ENCODE measurements around the gene HAUS3.
A peak's percentile ranks its signal among the peaks of the same experiment; 100 is the strongest.
"Not testable (repeated sequence)": the region's sequence is repeated elsewhere in the genome, so short reads cannot be mapped to it uniquely, and the experiment has no call there.

The HAUS3 gene

DNA sequence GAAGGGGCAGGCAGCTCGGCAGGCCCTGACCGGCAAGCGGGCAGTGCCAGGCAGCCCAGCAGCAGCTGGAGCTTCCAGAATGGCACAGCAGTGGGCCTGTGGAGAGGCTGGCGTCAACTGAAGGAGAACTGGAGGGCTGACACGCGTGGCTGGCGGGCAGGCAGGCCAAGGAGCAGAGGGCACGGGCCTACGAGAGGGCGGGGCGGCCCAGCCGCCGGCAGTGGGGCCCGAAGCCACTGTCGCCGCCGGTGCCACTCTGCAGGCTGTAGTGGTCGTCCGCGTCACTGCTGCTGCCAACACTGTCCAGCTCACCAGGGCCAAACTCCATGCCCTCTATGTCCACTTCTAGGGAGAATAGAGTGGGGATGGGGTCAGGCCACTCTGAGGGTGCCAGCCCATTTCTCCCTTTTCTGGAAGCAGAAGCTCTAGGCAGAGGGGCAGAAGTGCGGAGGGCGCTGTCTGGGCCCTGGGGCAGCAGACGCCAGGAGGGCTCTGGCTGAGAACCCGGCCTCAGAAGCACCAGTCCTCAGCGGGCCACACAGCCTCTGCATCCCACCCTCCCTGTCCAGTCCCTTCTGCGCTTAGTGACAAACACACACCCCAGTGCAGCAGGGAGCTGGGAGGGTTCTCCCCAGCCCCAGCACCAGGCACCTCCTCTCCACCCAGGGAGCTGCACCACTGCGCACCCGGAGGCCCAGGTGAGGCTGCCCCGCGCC is 8.6 kb upstream of the HAUS3 start:
- no peak for DNase-seq

DNA sequence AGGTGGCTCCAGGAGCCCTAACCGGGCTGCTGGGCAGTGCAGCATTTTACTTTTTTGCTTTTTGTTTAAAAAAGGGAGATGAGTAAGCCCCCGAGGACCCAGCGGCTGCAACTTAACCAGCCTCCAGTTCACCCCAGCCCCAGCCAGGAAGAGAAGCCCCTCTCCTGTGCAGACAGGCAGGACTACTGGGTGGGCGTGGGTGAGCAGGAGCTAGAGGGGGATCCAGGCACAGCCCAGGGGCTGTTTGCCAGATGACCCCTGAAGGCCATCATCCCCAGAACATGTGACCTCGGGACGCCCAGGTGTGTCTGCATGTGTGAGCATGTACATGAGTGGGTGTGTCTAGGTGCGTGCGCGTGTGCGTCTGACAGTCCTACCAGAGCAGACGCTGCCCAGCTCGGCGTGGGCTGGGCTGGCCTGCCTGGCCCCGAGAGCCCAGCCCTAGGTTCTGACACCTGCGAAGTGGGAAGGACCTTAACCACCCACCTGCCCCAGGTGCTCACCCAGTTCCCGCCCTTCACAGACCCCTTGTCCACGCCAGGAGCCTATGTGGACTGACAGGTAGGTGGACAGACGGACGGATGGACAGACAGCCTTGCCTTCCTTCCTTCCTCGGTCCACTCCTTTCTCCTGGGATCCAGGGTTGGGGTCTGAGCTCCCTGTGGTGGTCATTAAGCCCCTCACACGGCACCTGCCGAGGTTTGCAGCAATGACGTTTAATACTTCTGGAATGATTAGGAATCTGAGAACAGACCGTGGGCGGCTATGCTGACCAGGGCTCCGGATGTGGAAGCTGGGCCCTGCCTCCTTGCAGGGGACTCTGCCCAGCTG is 7.8 kb upstream of the HAUS3 start:
- DNase-seq = peak; percentile 1

DNA sequence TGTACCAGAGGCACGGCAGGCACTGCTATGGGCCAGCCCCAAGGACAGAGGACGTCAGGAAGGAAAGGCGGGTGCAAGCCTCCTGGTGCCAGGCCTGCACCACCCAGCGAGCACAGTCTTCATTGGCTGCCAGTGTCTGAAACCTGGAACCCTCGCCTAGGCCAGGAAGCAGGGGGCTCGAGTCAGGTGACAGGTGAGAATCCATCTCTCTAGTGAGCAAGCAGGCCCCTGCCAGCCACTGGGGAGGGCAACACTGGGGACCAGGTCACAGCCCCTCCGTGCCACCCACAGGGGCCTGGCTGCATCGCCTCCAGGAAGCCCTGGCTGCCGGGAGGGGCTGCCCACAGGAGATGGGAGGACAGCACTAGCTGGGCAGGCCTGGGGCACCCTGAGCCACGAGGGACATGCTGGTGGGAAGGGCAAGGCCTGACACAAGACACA is 6.9 kb upstream of the HAUS3 start:
- no peak for DNase-seq

DNA sequence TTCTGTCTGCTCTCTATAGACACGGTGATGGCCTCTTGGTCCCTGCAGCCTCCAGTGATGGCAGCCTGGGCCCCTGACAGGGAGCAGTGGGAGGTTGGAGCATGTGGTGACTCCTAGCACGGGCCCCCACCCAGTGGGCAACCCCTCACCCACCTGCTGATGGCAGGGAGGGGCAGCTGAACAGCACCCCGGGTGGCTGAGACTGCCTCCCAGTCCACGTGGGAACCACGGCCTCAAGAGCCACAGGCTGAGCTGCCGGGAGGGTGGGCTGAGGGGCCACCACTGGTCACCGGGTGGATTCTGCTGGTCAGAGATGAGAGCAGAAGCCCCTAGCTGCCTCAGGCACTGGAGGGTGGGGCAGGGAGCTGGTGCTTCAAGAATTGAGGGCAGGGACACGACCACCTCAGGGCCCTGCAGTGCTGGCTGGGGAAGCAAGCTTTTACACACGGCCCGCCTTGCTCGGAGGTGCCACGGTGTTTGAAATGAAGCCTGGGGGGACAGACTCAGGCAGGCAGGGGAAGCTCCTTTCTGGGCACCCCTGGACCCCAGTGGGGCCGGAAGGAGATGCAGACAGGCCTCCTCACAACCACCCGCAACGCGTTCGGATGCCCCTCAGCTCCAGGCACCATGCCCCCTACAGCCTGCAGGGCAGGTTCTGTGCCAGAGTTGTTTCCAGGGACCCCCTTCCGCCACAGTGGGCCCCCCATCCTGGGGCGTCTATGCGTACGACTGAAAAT is 6.3 kb upstream of the HAUS3 start:
- no peak for DNase-seq

DNA sequence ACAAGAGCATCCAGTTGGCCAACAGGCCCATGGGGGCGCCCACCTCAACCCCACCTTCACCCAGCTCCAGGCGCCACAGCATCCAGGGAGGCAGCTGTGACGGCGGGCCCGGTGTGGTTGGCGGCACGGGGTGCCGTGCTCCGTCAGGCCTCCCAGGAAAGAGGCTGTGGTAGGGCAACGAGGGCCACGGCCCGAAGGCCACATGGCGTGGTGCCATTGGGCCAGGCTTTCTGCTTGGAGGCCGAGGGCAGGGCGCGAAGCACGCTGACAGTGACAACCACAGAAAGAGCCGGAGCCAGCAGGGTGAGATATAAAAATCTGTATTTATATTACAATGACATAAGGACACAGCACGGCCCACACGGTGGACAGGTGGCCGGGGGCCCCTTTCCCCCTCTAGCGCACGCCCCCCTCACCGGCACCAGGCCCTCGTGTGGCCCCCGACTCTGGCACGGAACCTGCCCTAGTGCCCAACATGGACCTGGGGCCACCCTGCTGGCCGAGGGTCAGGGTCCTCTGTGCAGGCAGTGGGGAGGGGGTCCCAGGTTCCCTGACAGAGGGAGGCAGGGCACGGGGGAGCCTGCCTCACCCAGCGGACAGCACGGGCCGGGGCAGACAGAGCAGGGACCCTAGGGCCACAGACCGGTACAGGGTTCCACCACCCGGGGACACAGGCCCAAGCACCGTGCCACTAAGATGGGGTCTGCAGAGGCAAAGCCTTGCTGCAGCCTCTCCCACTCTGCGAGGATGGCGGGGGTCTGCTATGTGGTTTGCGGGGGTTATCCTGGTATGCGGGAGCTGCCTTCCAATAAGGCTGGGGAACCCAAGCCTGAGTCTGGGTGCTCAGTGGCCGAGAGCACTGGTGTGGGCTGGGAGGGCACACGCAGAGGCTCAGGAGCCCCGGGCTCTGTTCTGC is 5.5 kb upstream of the HAUS3 start:
- no peak for DNase-seq

DNA sequence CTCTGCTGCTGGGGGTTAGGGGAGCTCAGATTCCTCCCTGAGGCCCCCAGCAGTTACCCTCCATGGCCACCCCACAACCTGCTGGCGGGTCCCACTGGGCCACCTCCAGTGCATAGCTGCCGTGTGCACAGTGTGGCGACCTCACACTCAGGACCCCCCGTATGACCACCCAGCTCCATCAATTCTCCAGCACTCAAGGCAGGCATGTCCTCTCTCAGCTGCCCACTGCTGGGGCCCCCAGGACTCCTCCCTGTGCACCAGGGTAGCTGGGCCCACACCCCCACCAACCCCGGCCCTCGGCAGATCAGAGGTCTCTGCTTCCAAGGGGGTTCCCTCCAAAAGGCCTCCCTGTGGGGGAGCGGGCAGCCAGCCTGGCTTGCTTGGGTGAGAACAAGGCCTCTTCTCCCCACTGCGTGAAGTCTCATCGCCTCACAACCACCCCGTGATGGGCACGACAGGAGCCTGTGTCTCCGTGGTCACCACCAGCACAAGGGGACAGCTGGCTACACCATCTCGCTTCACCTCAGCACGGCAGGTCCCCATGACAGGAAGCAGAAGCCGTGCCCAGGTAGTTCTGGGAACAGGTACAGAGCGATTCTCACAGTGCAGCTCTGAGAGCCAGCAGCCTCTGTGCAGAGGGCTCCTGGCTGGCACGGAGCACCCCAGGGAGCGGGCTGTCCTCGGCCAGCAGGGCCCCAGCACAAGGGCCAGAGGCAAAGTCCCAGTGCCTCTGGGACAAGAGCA is 4.6 kb upstream of the HAUS3 start:
- no peak for DNase-seq

DNA sequence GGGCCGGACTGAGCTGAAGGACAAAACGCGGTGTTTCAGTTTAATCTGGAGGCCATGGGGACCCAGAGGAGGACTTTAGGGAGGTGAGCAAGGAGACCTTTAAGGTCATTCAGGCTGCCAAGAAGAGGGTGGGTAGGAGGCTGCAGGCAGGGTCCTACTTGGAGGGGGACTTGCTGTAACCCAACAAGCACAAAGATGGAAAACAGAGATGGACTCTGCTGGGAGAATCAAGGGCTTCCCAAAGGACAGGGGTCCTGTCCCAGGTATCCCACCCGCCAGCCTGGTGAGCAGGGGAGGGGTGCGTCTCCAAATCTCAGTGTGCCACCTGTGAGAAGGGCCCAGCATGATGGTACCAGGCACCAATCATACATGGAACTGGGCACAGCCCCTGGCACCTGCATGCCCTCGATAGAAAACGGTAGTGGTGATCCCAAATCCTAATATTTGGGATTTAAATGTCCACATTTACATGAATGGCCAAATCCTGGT is 3.9 kb upstream of the HAUS3 start:
- DNase-seq = no peak

DNA sequence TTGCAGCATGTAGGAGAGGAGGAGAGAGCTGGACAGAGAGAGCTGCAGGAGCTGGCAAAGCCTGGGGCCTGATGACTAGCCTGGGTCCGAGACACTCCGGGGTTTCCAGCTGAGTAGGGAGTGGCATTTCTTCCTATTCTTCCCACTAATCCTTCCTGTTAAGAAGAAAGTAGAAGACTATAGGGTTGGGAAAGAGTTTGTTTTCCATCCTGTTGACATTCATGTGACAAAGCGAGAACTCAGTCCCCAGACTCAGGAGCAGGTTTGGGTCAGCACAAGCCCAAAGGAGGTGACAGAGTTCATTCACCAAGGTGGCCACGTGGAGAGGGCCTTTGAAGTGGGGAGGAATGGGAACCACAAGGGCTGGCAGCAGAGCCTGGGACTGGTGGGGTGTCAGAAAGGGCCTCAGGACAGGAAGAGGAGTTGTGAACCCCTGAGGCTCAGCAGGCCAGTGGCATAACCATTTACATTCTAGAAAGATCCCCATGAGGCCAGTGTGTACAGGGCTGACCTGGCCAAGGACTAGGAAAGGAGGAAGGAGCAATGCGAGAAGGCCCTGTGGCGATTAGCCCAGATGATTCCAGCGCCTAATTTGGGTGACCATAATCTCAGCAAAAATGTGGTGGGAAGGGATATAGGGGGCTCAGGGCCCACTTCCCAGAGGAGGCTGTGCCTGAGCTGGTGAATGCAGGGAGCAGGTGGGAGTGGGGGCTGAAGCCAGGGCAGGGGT is 3.3 kb upstream of the HAUS3 start:
- no peak for DNase-seq

DNA sequence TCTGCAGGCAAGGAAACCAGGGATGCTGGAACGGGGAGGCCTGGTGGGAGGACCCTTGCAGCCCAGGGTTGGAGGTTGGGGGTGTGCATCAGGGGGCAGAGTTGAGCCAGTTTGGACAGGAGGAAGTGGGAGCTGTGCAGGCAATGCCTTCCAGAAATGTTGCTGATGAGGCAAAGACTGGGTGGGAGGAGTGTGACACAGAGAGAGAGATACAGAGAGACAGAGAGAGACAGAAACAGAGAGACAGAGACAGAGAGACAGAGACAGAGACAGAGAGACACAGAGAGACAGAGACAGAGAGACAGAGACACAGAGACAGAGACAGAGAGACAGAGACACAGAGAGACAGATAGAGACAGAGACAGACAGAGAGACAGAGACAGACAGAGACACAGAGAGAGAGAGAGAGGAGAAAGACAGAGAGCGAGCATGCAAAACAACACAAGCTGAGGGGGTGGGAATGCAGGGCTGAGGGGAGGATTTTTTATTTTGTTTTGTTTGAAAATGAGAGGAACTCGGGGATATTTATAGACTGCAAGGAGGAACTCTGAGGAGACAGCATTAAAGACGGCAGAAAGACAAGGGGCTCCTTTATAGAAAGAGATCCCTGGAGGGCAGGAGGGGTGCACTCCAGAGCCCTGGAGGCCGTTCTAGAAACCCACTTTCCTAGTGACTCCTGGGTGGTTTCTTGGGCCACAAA is 1.9 kb upstream of the HAUS3 start:
- DNase-seq = no peak

DNA sequence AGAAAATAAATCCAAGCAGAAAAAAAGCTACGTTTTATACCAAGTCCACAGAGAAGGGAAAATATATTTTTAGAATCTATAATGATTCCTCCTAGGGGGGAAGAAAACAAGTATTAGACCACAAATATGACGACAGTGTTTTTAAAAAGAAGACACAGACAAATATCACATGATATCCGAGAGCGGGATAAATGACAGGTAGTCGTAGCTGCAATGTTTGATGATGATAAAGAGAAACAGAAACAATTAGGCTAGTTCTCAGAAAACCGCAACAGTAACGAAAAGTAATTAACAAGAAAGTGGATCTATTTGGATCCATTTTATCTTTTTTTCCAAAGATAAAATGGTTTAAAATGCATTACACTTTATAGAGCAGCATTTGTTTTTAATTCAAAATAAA is 918 bp downstream of the HAUS3 start:
- DNase-seq = no peak

DNA sequence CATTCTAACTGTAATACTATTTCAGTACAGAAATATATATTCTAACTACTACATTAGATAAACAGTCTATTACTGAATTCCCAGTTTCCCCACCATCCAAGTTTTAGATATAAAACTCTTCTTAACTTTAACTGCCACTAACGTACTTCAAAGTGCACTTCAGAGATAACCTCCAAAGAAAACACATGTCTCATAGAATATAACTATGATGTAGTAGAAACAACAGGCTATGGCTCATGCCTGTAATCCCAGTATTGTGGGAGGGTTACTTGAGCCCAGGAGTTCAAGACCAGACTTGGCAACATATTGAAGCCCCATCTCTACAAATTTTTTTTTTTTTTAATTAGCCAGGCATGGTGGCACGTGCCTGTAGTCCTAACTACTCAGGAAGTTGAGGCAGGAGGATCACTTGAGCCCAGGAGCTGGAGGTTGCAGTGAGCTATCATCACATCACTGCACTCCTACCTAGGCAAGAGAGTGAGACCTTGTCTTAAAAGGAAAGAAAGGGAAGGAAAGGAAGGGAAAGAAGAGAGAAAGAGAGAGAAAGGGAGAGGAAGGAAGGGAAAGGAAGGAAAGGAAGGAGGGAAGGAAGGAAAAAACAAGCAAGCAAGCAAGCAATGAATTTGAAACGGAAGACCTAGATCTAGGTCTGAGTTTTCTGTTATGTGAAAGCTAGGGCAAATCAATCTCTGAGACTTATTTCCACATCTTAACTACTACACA is 4.8 kb downstream of the HAUS3 start:
- DNase-seq = no peak

DNA sequence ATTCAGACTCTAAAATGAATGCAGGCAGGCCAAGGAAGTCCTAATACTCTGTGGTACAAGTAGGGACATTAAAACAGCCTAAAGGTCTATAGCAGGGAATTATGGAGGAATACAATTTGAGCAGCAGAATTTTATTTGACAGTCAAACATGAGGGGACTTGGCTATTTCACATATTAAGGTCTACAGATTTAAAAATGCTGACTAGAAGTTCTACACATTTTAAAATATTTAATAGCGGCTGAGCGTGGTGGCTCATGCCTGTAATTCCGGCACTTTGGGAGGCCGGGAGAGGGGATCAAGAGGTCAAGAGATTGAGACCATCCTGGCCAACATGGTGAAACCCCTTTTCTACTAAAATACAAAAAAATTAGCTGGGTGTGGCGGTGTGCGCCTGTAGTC is 10.8 kb downstream of the HAUS3 start:
- DNase-seq = no peak

DNA sequence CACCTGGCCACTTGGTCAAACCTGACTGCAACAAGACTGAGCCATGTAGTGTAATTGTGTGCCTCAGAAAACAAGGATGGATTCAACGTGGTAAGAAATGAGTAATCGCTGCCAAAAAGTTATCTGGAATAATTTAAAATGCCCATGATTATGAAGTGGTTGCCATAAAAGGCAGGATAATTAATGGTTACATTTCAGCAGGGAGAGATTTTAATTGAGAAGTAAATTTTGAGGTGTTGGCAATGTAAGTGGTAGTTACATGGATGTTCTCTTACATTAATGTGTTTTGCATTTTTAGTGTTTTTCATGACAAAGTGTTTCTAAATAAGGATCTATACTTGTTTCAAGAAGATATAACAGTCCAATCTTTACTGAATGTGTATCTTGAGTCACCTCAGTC is 15.7 kb downstream of the HAUS3 start:
- DNase-seq = no peak

DNA sequence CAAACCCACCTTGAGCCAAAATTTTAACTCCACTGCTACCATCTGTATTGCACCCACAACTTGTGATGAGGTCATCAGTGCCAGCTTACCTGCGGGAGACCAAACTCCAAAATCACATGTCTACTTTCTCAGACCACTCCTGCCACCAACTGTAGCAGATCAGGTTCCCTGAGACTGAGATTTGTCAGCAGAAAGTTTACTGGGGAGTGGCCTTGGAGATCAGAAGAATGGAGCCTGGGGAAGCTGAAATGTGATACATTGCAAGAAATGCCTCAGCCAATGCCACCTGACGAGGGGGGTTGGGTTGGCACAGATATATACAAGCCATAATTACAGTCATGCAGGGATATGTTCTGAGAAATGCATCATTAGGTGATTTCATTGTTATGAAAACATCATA is 19.1 kb downstream of the HAUS3 start:
- no peak for DNase-seq

DNA sequence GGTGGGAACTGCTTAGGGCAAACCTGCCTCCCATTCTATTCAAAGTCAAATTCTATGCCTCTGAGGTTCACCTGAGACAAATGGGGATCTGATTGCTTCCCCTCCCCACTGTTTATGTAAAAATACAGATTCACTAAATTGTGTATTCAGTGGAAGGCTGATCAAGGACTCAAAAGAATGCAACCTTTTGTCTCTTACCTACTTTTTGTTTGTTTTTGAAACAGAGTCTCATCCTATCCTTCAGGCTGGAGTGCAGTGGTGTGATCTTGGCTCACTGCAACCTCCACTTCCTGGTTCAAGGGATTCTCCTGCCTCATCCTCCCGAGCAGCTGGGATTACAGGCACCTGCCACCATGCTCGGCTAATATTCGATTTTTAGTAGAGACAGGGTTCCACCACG is 20.5 kb downstream of the HAUS3 start:
- DNase-seq = not testable (repeated sequence)

DNA sequence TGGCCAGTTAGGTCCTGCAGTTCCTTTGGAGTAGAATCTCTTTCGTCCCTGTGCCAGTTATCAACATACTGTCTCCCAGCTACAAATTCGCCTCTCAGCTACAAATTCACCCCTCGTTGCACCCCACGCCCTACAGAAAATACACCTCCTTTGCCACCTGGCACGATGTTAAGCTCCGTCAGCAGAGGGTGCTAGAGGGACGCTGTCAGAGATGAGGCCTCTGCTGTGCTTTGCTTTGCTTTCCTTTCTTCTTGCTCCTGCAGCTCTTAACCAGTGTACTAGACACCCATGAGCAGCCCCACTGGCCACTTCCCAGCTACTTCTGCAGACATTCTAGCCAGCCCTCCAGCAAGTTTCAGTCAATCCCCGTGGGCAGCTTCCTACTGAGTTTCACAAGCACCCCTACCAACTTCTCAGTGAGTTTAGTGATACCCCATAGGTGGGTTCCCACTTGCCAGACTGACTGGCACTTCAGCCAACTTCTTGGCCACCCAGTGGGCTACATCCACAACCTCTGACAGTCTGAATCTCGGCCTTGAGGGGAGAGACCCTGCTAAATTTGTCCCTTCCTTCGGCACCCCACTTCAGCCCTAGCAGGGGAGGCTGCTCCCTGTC is 21.8 kb downstream of the HAUS3 start:
- DNase-seq = peak; percentile 82

DNA sequence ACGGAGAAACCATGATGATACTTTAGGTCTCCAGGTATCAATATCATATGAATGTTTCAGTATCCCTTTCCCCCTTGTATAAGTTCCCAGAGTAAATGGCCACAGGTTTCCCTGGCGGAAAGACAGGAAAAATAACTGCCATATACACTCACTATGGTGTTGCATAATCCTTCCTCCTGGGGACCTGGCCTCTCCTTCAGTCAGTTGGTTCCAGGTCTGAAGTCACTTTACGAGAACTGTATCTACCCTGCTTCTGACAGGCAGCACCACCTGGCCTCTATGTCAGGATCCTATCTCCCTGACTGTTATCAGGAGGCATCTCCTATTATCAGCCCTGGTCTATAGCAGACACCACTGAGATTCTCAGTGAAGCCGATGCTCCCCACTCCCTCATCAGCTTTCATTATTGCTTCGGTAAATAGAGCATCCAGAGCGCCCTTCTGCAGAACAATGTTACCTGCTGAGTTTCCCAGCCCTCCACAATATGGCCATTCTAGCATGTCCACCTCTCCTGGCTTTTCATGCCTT is 22.6 kb downstream of the HAUS3 start:
- no peak for DNase-seq

DNA sequence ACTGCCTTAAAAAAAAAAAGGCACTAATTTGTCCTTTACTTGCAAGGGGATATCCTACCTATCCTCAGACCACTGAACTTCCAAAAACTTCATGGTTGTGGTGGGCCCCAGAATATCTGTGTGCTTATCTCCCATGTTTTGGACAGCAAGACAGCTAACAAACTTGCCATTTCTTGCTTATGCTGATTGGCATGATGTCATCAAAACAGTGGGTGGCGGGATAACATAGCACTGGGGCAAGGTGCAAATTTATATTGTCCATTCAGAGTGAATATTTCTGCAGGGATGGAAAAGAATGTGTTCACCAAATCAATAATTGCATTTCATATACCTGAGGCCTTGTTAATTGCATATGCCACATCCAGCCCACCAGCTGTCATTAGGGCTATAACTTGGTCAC is 23.5 kb downstream of the HAUS3 start:
- DNase-seq = no peak

DNA sequence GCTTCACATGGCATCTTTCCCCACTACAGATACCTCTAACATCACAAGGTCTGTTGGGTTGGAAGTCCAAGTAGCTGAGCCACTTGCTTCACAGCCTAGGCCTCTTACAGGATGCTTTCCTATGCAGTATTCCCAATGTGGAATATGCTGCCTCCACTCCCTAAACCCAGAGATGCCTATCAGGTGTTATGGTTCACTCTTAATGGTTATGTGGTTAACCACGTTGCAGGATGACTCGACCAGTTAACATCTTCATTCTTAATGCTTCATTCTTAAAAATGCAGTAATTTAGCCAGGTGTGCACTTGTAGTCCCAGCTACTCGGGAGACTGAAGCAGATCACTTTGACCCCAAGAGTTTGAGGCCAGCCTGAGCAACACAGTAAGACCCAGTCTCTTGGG is 24.2 kb downstream of the HAUS3 start:
- DNase-seq = no peak
